Heart right ventricle (tissue), 16 donors: ENCODE data around the gene GRM7. TPM values are rescaled to one million over a fixed set of nuclear protein-coding genes. Genes with fewer than 3 reads are reported as not detected.

Experiments used
- ATAC-seq, 8 donors: fragments of 200-7000 bp; cut with Tn5 transposase; one replicate each; pipeline ENCODE4 v1.9.1; 2020; ENCODE audit warnings: mild to moderate bottlenecking in 8 of 8, moderate library complexity in 8 of 8, moderate number of reproducible peaks in 1 of 8
- DNase-seq, 2 donors: peaks; one replicate each; pipeline ENCODE4 v3.0.0-alpha.2; 2020
- H3K27ac ChIP-seq, 10 donors: fragments of 200-600 bp; sonication (generic) in 2 of 10; one replicate each; pipeline versions ENCODE4 v1.5.0 to v1.8.0; 2020 to 2022; ENCODE audit warnings: mild to moderate bottlenecking in 3 of 10
- H3K27me3 ChIP-seq, 7 donors: fragments of 200-600 bp; one replicate each; pipeline ENCODE4 v1.8.0; 2021 to 2022; ENCODE audit warnings: mild to moderate bottlenecking in 2 of 7
- H3K36me3 ChIP-seq, 9 donors: fragments of 200-600 bp; sonication (generic) in 1 of 9; one replicate each; pipeline versions ENCODE4 v1.5.0 to v1.8.0; 2020 to 2022; ENCODE audit warnings: mild to moderate bottlenecking in 2 of 9
- H3K4me1 ChIP-seq, 9 donors: fragments of 200-600 bp; sonication (generic) in 1 of 9; one replicate each; pipeline versions ENCODE4 v1.5.0 to v1.8.0; 2020 to 2022; ENCODE audit warnings: mild to moderate bottlenecking in 4 of 9
- H3K4me3 ChIP-seq, 10 donors: fragments of 200-600 bp; sonication (generic) in 2 of 10; one replicate each; pipeline versions ENCODE4 v1.5.0 to v1.8.0; 2020 to 2022; ENCODE audit warnings: mild to moderate bottlenecking in 7 of 10, moderate library complexity in 2 of 10
- H3K9me3 ChIP-seq, 11 donors: fragments of 200-600 bp in 10 of 11; sonication (generic) in 2 of 11; one replicate each; pipeline versions ENCODE4 v1.5.0 to v1.8.0; 2013 to 2022; ENCODE audit warnings: mild to moderate bottlenecking in 2 of 11, control low read depth in 1 of 11, moderate library complexity in 1 of 11
- CTCF ChIP-seq, 9 donors: fragments of 200-600 bp; sonication (generic) in 2 of 9; IDR thresholded peaks; one replicate each; pipeline versions ENCODE4 v1.5.0 to v1.8.0; 2021 to 2022; ENCODE audit warnings: antibody characterized with exemption in 9 of 9, mild to moderate bottlenecking in 5 of 9, moderate library complexity in 1 of 9
- WGBS, 2 donors: extraction: QIAGEN DNeasy Blood & Tissue Kit; methylation state at CpG; one replicate each; pipeline ENCODE4 v1.1.7; 2013; ENCODE audit warnings: inconsistent platforms in 1 of 2; 5-methylcytosine and 5-hydroxymethylcytosine counted together
- intact Hi-C, 10 donors: fragments of 100-400 bp; cut with DNase I; formaldehyde crosslinking; loops; one replicate each; pipeline versions ENCODE4 v1.11.1 to v1.14.2; 2022
- polyA plus RNA-seq, 2 donors: library from polyadenylated mRNA; stranded (reverse); fragments of 200-250 nt; gene quantifications; one replicate each; pipeline ENCODE4 v1.2.3, GENCODE V29; 2013
- total RNA-seq, 10 donors: library from RNA; stranded (reverse); fragmentation: NEBNext Ultra II Directional in 3 of 10; extraction: Animal tissue kit (Norgen Biotek cat#: 25700) in 3 of 10; gene quantifications; one replicate each; pipeline versions ENCODE4 v1.2.1 to v1.2.4, GENCODE V29; 2021 to 2023
- donor health status: Arrhythmogenic right ventricular cardiomyopathy.
- donor health status: ischemic (EF 13 %, LVEDD 7.1; RV severe dilation, severe dysfunction).
- donor health status: healthy with polysubstance abuse.
- donor health status: DM: no; HTN: yes; CAD: no.
- donor health status: DM: no; HTN: no; CAD: no.
- donor health status: ischemic (EF 25% LVEDD 6.9; RV normal size, moderate dysfunction).
- donor health status: ischemic (EF 25% LVEDD 5.7; RV mildly dilated, moderate dysfunction).
- donor health status: healthy.
- donor health status: DM: yes; HTN: yes; CAD: no.
- donor health status: Ischemic cardiomyopathy.
- donor health status: ischemic (EF 35%, LVEDD 5.7; RV mildly dilated, moderate dysfunction).
- donor health status: nonischemic (EF 11% LVEDD 7.7; RV severe dilation, severe dysfunction).
- donor health status: DM: yes; HTN: yes; CAD: no.
- donor health status: PGD.
- donor health status: ischemic (EF 29% LVEDD 5.4; RV normal size, mild dysfunction).
- donor health status: nonischemic (EF 23%, LVEDD 6.1; RV moderate dilation, normal function).

GRM7 gene
- total and polyA plus RNA-seq, 12 donors: not detected

DNA sequence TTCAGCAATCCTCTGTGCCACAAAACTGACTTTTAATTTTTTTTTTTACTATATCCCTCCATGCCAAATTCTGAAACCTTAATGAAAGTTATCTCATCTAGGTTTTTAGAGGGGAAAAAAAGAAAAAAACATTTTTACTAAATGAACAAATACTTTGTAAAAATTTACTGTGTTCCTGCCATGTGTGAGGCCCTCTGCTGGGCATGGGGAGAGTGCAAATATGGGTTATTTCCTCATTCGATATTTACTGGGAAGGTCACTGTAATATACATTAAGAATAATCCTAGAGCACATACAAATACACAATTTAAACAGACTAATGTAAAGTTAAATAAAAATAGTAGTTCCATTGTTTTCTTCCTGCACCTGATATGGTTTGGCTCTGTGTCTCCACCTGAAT lies 215.0 kb downstream of the GRM7 start:
- no peaks in the 10 kb centered on the region for H3K27me3 ChIP-seq
- no peaks in the 10 kb centered on the region for H3K4me1 ChIP-seq
- intact Hi-C loops: no loop called here
- no peak for TF ChIP-seq CTCF (IDR thresholded peaks at IDR 0.05)
- no peak overlapping the region for H3K27ac ChIP-seq
- H3K4me3 ChIP-seq: no peak overlapping the region
- WGBS, 2 donors: 69 to 82% methylated on average over 1 of the region's 1 CpG
- DNase-seq (no peak), ATAC-seq (no peak)
- H3K36me3 ChIP-seq: no peaks in the 10 kb centered on the region
- peaks cover 0 to 4% (median 0%) of the 10 kb centered on the region in 11 donors for H3K9me3 ChIP-seq

DNA sequence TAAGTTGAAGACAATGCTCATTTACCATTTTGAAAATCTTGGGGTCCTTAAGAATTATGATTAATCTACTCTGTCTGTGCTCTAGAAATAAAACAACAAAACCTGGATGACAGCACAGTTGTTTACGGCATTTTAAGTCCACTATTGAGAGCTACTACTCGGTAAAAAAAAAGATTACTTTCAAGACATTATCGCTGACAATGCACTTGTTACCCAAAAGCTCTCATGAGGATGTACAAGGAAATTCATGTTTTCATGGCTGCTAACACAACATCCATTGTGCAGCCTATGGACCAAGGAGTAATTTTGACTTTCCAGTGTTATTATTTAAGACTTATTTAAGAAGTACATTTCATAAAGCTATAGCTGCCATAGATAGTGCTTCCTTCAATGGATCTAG lies 221.3 kb downstream of the GRM7 start:
- no peak for DNase-seq
- no peaks in the 10 kb centered on the region for H3K9me3 ChIP-seq
- 90 to 91% methylated on average over 3 of the region's 3 CpGs for WGBS, 2 donors

DNA sequence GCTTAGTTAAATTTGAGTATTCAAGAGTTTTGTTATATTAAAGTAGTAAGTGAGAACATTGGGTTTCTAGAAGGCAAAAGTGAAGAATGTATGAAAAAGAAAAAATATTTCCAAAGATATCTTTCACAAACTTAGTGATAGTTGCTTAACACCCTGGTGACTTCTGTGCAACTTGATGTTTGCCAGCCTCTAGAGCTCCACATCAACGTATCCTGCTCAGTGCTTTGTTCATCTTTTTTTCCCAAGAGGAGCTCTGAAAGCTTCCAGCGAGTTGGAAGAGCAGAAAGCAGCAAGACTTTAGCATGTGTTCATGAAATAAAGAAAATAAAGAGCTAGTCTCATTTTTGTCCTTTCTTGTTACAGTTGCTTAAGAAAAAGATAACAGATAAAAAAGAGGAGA lies 225.5 kb downstream of the GRM7 start:
- Histone ChIP-seq H3K9me3 (no peaks in the 10 kb centered on the region), H3K4me1 (no peaks in the 10 kb centered on the region), H3K36me3 (no peaks in the 10 kb centered on the region), H3K4me3 (no peak overlapping the region), H3K27ac (no peak overlapping the region), H3K27me3 (no peaks in the 10 kb centered on the region)
- no peak for TF ChIP-seq CTCF (IDR thresholded peaks at IDR 0.05)
- intact Hi-C loops: no loop called here
- ATAC-seq: no peak
- no peak for DNase-seq
- WGBS, 2 donors: 67 to 72% methylated on average over 2 of the region's 2 CpGs

More for the DNA sequence above, 221.3 kb downstream of the GRM7 start:
- no peak for TF ChIP-seq CTCF (IDR thresholded peaks at IDR 0.05)
- no peaks in the 10 kb centered on the region for H3K27me3 ChIP-seq
- no peak for ATAC-seq
- H3K27ac ChIP-seq: no peak overlapping the region
- intact Hi-C loops: no loop called here
- H3K4me3 ChIP-seq: no peak overlapping the region
- no peaks in the 10 kb centered on the region for H3K36me3 ChIP-seq
- no peaks in the 10 kb centered on the region for H3K4me1 ChIP-seq

GRCh38 chr3:7095116-7095515 lies 234.2 kb downstream of the GRM7 start:
- H3K9me3 ChIP-seq: peaks cover 0 to 21% (median 0%) of the 10 kb centered on the region in 11 donors
- WGBS, 2 donors: 75 to 84% methylated on average over 1 of the region's 1 CpG
- no peaks in the 10 kb centered on the region for H3K27me3 ChIP-seq
- ATAC-seq (no peak), DNase-seq (no peak)
- no peak for TF ChIP-seq CTCF (IDR thresholded peaks at IDR 0.05)
- no peak overlapping the region for H3K4me3 ChIP-seq
- intact Hi-C loops: no loop called here
- no peaks in the 10 kb centered on the region for H3K4me1 ChIP-seq
- H3K27ac ChIP-seq: no peak overlapping the region
- H3K36me3 ChIP-seq: no peaks in the 10 kb centered on the region
